GM21737 (cell line): ENCODE measurements around the gene ZNF426.
"Not testable (repeated sequence)": the region's sequence is repeated elsewhere in the genome, so short reads cannot be mapped to it uniquely, and the experiment has no call there.

Experiments
- ATAC-seq: cut with Tn5 transposase; IDR thresholded peaks from one replicate; pipeline ENCODE4 v1.9.1; 2021; ENCODE audit warnings: mild to moderate bottlenecking, moderate library complexity; ENCODE audit not compliant: unreplicated experiment

The ZNF426 gene

DNA sequence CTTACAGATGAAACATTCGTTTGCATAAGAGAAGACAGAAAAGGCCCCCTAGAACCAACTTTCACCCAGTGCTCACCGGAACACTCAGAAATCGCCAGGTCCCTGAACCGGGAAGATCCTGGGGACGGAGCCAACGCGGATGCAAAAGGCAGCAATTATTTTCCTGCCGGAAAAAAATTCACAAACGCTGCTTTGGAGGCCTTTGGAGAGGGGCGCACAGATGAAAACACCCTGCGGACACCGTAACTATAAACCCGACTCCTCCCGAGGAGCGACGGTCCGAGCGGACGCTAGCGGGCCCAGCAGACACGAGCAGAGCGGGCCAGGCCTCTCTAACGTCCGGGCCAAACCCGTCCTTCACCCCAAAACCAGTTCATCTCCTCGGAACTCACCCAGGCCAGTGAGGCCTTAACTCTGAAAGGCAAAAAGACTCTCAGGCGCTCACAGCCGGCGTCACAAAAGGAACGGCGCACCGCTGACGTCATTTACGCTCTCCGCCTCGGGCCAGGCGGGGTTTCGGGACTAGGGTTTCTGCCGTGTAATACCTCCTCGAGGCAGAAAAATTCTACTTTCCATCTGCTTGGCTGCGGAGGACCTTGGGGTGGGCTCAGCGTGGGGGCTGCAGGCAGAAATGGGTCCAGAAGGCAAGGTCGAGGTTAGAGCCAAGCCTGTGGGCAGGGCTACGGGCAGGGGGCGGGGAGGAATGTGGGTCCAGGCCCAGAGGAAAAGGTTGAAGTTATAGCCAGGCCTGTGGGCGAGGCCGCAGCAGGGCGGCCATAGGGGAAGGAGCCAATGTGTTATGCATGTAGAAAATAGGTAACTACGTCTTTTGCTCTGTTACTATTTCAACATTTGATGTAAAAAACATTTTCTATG lies at the start of gene ZNF426:
ZNF426 (minus strand) TSS at position 463 of the 876 bp plus-strand sequence. CDS start 2,413 bp downstream, outside the sequence.
- peak; percentile 74 for ATAC-seq

DNA sequence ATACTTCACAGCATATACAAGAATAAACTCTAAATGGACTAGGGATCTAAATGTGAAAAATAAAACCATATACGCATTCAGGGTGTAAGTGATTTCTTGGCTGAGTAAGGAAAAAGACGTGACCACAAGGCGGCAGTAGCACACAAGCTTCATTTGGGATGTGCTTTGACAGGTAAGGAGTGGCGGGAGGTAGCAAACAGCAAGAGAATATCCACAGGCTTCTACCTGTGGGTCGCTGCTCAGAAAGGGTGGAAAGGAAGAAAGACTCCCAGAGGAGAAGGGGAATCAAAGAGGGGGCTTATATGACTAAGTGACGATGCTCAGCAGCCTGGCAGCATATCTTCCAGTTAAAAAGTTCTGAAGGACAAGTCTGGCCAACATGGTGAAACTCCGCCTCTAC lies 48.3 kb upstream of the ZNF426 start:
- no peak for ATAC-seq

- ATAC-seq = peak; percentile 81
These were observed 45.8 kb upstream of the ZNF426 start, which contains the start of gene ZNF121 for GRCh38 chr19:9584073-9584833. TSS of gene ZNF121 (minus strand) at chr19:9584504. CDS start at chr19:9568097, 16,407 bp downstream.

GRCh38 chr19:9582081-9582725 lies 43.8 kb upstream of the ZNF426 start:
- ATAC-seq = not testable (repeated sequence)

- ATAC-seq = no peak
These were observed 42.3 kb upstream of the ZNF426 start for GRCh38 chr19:9580728-9581127.

GRCh38 chr19:9570255-9570654 lies 31.8 kb upstream of the ZNF426 start:
- no peak for ATAC-seq

GRCh38 chr19:9566729-9567128 lies 28.3 kb upstream of the ZNF426 start:
- no peak for ATAC-seq

DNA sequence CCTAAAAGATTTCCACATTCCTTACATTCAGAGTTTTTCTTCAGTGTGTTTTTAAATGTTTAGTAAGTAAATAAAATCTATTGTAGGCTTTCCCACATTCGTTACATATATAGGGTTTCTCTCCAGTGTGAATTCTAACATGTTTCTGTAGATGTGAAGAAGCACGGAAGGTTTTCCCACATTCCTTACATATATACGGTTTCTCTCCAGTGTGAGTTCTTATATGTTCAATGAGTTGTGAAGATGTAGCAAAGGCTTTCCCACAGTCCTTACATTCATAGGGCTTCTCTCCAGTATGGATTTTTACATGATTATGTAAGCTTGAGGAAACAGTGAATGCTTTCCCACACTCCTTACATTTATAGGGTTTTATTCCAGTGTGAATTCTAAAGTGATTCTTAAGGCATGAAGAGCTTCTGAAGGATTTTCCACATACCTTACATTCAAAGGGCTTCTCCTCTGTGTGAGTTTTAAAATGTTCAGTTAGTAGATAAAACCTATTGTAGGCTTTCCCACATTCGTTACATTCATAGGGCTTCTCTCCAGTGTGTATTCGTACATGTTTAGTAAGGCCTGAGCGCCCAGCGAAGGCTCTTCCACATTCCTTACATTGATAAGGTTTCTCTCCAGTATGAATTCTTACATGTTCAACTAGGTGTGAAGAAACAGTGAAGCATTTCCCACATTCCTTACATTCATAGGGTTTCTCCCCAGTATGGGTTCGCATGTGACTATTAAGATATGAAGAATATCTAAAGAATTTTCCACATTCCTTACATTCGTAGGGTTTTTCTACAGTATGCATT lies 27.7 kb upstream of the ZNF426 start:
- no peak for ATAC-seq

- ATAC-seq = no peak
These were observed 14.3 kb upstream of the ZNF426 start for GRCh38 chr19:9552536-9553274.

DNA sequence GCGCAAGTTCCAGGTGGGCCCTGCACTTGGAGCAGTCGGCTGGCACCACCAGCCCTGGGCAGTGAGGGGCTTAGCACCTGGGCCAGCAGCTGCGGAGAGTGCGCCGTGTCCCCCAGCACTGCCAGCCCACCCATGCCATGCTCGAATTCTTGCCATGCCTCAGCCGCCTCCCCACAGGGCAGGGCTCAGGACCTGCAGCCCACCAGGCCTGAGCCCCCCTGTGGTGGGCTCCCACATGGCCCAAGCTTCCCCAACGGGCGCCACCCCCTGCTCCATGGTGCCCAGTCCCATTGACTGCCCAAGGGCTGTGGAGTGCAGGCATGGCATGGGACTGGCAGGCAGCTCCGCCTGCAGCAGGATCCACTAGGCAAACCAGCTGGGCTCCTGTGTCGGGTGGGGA lies 9.4 kb upstream of the ZNF426 start:
- no peak for ATAC-seq

GRCh38 chr19:9541281-9541680 lies 2.8 kb upstream of the ZNF426 start:
- ATAC-seq = not testable (repeated sequence)

DNA sequence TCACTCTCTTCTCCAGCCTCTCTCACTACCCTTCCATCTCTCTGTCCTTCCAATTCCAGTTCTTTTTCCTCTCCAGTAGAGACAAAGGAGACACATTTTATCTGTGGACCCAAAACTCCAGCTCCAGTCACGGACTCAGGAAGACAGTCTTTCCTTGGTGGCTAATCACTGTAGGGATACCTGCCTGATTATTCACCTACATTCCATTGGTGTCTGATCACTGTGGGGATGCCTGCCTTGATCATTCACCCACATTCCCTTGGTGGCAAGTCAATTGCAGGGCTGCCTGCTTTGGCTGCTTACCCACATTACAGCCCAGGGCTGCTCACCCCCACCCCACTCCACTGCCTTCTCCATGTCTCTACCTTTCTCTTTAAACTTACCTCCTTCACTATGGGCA lies 1.5 kb upstream of the ZNF426 start:
- ATAC-seq = not testable (repeated sequence)

DNA sequence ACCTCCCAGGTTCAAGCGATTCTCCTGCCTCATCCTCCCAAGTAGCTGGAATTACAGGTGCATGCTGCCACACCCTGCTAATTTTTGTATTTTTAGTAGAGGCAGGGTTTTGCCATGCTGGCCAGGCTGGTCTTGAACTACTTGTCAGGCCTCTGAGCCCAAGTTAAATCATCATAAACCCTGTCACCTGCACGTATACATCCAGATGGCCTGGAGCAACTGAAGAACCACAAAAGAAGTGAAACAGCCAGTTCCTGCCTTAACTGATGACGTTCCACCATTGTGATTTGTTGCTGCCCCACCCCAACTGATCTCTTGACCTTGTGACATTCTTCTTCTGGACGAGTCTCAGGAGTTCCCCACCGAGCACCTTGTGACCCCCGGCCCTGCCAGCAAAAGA lies 756 bp upstream of the ZNF426 start:
- ATAC-seq = not testable (repeated sequence)

- ATAC-seq = no peak
These were observed 2.5 kb downstream of the ZNF426 start for GRCh38 chr19:9535934-9536333.

DNA sequence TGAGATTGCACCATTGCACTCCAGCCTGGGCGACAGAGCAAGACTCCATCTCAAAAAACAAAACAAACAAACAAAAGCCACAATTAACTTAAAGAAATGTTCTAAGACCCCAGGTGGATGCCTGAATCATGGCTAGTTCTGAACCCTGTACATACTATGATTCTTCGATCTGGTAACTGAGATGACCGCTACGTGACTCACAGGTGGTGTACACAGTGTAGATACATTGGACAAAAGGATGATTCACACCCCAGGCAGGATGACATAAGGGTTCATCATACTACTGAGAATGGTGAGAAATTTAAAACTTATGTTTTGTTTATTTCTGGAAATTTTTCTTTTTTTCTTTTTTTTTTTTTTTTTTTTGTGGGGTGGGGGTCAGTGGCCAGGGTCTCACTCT lies 6.5 kb downstream of the ZNF426 start:
- no peak for ATAC-seq

GRCh38 chr19:9528757-9529336 lies 9.6 kb downstream of the ZNF426 start:
- no peak for ATAC-seq

GRCh38 chr19:9523885-9524474 lies 14.5 kb downstream of the ZNF426 start:
- no peak for ATAC-seq

DNA sequence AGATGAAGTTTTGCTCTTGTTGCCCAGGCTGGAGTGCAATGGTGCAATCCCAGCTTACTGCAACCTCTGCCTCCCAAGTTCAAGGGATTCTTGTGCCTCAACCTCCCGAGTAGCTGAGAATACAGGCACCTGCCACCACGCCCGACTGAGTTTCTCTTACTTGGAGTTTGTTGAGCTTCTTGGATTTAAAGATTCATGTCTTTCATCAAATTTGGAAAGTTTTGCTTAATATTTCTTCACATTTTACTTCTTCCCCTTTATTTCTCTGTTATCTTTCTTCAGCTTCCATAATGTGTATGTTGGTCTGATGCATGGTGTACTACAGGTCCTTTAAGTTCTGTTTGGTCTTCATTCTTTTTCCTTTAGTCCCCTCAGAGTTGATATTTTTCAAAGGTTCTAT lies 31.2 kb downstream of the ZNF426 start:
- no peak for ATAC-seq

DNA sequence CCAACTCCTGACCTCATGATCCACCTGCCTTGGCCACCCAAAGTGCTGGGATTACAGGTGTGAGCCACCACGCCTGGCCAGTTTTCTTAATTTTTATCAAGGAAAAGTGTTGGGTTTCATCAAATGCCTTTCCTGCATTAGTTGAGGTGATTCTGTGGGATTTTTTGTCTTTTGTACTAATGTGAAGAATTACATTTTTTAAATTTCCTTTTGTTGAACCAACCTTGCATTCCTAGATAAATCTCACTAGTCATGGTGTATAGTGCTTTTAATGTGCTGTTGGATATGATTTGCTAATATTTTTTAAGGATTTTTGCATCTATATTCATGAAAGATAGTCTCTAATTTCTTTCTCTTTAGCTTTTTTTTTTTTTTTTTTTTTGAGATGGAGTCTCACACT lies 37.6 kb downstream of the ZNF426 start:
- ATAC-seq = no peak
